ENCODE results near the gene FRRS1. TPM values are rescaled to one million over a fixed set of nuclear protein-coding genes. Genes with fewer than 3 reads are reported as not detected.
A peak's percentile ranks its signal among the peaks of the same experiment; 100 is the strongest.

The FRRS1 gene
- total and polyA plus RNA-seq, 9 donors = 2.8 to 17.2 (median 8.9) TPM

- no peaks in the 10 kb centered on the region for H3K36me3 ChIP-seq
- no peak overlapping the region for H3K4me3 ChIP-seq
- H3K27ac ChIP-seq = peak overlapping the region in 1 of 2 donors; percentile 81
- WGBS, 3 donors = 76 to 83% (median 80%) methylated on average over 2 of the region's 2 CpGs
- no peaks in the 10 kb centered on the region for H3K27me3 ChIP-seq
- no peak for DNase-seq
- TF ChIP-seq, protein P1, sequence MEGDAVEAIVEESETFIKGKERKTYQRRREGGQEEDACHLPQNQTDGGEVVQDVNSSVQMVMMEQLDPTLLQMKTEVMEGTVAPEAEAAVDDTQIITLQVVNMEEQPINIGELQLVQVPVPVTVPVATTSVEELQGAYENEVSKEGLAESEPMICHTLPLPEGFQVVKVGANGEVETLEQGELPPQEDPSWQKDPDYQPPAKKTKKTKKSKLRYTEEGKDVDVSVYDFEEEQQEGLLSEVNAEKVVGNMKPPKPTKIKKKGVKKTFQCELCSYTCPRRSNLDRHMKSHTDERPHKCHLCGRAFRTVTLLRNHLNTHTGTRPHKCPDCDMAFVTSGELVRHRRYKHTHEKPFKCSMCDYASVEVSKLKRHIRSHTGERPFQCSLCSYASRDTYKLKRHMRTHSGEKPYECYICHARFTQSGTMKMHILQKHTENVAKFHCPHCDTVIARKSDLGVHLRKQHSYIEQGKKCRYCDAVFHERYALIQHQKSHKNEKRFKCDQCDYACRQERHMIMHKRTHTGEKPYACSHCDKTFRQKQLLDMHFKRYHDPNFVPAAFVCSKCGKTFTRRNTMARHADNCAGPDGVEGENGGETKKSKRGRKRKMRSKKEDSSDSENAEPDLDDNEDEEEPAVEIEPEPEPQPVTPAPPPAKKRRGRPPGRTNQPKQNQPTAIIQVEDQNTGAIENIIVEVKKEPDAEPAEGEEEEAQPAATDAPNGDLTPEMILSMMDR (IDR thresholded peaks at IDR 0.05) = no peak
- intact Hi-C loops (cut with DNase I) = no loop called here
- peaks cover 11% of the 10 kb centered on the region for H3K4me1 ChIP-seq (ENCODE audit: insufficient read depth)
- no peaks in the 10 kb centered on the region for H3K9me3 ChIP-seq
Observed at GRCh38 chr1:99660496-99660895, 105.9 kb downstream of the FRRS1 start.

DNA sequence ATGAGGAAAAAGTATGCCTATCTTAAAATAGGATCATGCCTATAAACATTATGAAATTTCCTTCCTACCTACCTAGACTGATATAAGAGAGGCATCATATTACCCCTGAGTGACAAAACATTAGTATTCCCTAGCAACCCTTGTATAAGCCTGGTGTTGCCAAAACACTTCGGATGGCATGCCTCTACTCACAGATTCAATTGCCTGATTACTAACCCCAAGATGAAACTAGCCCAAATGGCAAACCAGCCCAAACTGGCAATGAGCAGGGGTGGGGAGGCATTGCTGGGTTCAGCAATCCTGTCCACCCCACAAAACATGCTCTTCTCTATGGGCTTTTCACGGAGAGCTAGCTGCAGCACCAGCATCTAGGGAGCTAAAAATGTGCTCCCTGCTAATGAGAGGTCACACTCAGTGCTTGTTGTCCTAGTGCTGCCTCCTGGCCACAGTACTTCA is 106.7 kb downstream of the FRRS1 start:
- H3K27me3 ChIP-seq = no peaks in the 10 kb centered on the region
- no peak overlapping the region for H3K4me3 ChIP-seq
- DNase-seq = no peak
- H3K9me3 ChIP-seq = no peaks in the 10 kb centered on the region
- peak overlapping the region in 1 of 2 donors; percentile 81 for H3K27ac ChIP-seq
- intact Hi-C loops (cut with DNase I) = no loop called here
- no peaks in the 10 kb centered on the region for H3K36me3 ChIP-seq
- 84 to 91% (median 87%) methylated on average over 2 of the region's 2 CpGs for WGBS, 3 donors
- TF ChIP-seq, protein P1 (IDR thresholded peaks at IDR 0.05) = no peak
- peak; percentile 11 for TF ChIP-seq POLR2A (IDR thresholded peaks at IDR 0.05)
- peaks cover 11% of the 10 kb centered on the region for H3K4me1 ChIP-seq (ENCODE audit: insufficient read depth)

Small RNA genes within 50 kb of the gene (small RNA-seq; reads per million reads assigned to genes)
- not detected for gene RF00019
- gene RNU4-75P = not detected

Other genes with a start within 250 kb of the FRRS1 start
- gene PALMD, start 120.5 kb downstream of the FRRS1 start, total RNA-seq = 10 to 100 TPM; 18.0 to 43.7 (median 30.2) TPM
- gene PALMD, start 120.5 kb downstream of the FRRS1 start, polyA plus RNA-seq = 10 to 100 TPM; 20.3 to 38.5 TPM
- gene AGL, start 83.7 kb upstream of the FRRS1 start, total RNA-seq = 10 to 100 TPM in 6 of 7 donors, 1 to 10 TPM in 1; 7.2 to 13.8 (median 10.5) TPM
- gene AGL, start 83.7 kb upstream of the FRRS1 start, polyA plus RNA-seq = 1 to 10 TPM; 4.1 to 6.8 TPM
- 10 to 100 TPM; 11.4 to 22.8 (median 17.0) TPM for gene SLC35A3, start 203.4 kb upstream of the FRRS1 start, total RNA-seq
- gene SLC35A3, start 203.4 kb upstream of the FRRS1 start, polyA plus RNA-seq = 10 to 100 TPM in 1 of 2 donors, 1 to 10 TPM in 1; 7.7 to 10.2 TPM